HG03103 (cell line): Measurements from ENCODE around the gene CDC42EP3.

Experiments used
- ATAC-seq: cut with Tn5 transposase; IDR thresholded peaks from one replicate; pipeline ENCODE4 v1.9.1; 2021; ENCODE audit warnings: low read depth; ENCODE audit not compliant: unreplicated experiment

Gene CDC42EP3

GRCh38 chr2:37637190-37637860 lies 34.1 kb downstream of the CDC42EP3 start:
- no peak for ATAC-seq

DNA sequence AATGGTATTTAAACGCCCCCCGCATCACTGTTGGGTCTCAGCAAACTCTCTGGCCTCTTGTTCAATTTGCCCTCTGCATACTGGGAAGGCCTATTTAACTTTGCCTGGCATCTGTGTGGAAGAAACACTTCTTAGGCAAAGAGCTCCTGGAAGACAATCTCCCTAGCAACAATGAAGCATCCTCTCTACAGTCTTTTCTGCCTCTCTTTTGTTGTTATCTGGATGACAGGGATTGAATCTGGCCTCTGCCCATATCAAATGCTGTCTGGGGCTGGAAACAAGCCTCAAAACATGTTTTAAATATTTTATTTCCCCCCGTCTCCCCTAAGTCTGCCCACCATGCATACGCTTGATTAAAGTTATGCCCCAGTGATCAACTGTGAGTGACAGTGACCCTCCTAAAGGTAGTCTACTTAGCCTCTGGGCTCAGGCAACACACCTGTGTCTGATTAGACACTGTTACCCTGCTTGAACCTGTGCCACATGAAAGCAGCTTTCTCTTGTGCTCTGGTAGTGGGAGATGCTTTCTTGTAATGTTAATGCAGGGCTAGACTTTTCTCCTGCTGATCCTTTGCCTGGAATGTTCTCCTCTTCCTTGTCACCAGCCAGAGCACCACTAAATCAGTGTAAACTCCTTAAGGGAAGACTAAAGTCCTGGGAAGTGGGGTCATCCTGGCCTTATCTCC lies 34.9 kb downstream of the CDC42EP3 start:
- ATAC-seq, result no peak

DNA sequence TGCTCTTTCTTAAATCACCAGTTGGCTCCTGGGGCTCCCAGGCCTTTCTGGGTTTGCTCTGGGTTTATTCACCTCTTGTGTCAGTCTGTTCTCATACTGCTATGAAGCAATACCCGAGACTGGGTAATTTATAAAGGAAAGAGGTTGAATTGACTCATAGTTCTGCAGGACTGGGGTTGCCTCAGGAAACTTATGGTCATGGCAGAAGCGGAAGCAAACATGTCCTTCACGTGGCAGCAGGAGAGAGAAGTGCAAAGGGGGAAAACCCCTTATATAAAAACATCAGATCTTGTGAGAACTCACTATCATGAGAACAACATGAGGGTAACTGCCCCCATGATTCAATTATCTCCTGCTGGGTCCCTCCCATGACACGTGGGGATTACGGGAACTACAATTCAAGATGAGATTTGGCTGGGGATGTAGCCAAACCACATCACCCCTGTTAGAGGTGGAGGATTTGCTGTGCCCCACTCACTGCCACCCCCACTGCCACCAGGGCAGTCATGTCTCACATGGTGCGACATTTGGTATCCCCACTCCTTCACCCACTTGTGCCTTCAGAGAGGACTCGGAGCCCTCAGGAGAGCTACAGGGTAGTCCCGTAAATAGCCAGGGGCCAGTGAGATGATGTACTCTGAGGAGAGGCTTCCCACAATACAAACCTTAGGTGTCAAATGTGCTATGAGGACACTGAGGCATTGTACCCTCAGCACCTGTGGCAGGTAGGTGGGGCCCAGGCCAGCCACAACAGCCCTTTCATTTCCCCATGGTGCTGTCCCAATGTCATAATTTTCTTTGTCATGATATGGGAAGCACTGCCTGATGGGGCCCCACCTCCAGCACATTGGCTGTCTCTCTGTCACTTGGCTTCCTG lies 35.7 kb downstream of the CDC42EP3 start:
- peak; percentile 58 for ATAC-seq

- ATAC-seq, result no peak
Observed at GRCh38 chr2:37634914-37635503, 36.4 kb downstream of the CDC42EP3 start.

- ATAC-seq, result no peak
Observed at GRCh38 chr2:37633845-37634244, 37.6 kb downstream of the CDC42EP3 start.

- ATAC-seq, result no peak
Observed at GRCh38 chr2:37633234-37633633, 38.2 kb downstream of the CDC42EP3 start.

DNA sequence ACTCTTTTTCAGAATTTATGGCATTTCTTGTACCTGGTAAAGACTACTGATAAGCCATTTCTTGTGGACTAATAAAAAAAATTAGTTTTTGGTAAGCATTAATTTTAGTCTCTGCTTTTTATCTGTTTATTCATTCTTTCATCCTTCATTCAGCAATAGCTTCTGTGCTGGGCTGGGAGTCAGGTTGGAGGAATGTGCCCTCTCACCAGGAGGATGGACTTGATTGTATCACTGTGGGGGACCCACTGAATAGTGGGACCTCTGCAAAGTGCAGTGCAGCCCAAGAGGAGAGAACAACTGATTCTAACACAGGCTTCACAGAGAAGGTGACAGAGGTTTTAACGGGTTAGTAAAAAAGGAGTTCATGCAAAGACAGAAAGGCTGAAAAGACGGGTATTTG lies 39.1 kb downstream of the CDC42EP3 start:
- no peak for ATAC-seq

DNA sequence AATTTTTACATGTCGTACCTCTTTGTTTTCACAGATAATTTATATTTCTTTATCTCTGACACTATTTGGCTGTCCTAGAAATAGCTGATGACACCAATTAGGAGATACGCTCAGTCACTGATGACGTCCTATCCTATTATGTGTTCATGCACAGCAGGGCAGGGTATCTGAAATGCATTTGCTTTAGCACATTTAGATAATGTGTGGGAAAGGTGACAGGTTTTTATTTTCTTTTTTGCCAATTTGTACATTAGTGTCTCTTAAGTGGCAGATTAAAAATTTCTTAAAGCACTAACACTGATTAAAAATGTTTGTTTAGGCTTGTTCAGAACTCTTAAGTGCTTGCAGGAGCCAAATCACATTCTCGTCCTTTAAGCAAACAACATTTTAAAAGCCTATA lies 39.7 kb downstream of the CDC42EP3 start:
- no peak for ATAC-seq

- ATAC-seq, result no peak
Observed at GRCh38 chr2:37631292-37631691, 40.1 kb downstream of the CDC42EP3 start.

DNA sequence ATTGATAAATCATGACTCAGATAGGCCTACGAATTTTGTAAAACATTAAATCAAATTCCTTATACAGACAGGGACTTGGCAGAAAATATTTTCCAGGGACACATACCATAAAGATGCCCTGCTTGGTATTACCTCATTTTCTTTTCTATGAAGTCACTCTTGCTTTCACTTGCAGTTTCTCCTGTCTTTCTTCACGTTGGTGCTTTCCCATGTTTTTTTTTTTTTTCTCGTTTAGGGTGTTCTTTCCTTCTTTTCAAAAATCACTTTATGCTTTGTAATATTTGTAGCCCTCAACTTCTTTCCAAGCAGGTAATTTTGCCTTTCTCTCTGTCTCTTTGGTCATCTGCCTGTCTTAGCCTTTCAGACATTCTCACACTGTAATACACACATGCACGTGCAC lies 40.7 kb downstream of the CDC42EP3 start:
- ATAC-seq, result no peak

- no peak for ATAC-seq
Observed at GRCh38 chr2:37630301-37630700, 41.1 kb downstream of the CDC42EP3 start.

GRCh38 chr2:37629529-37629928 lies 41.9 kb downstream of the CDC42EP3 start:
- no peak for ATAC-seq

GRCh38 chr2:37627710-37628109 lies 43.7 kb downstream of the CDC42EP3 start:
- ATAC-seq, result no peak

- no peak for ATAC-seq
Observed at GRCh38 chr2:37625796-37626571, 45.5 kb downstream of the CDC42EP3 start.

GRCh38 chr2:37625156-37625555 lies 46.3 kb downstream of the CDC42EP3 start:
- ATAC-seq, result no peak

DNA sequence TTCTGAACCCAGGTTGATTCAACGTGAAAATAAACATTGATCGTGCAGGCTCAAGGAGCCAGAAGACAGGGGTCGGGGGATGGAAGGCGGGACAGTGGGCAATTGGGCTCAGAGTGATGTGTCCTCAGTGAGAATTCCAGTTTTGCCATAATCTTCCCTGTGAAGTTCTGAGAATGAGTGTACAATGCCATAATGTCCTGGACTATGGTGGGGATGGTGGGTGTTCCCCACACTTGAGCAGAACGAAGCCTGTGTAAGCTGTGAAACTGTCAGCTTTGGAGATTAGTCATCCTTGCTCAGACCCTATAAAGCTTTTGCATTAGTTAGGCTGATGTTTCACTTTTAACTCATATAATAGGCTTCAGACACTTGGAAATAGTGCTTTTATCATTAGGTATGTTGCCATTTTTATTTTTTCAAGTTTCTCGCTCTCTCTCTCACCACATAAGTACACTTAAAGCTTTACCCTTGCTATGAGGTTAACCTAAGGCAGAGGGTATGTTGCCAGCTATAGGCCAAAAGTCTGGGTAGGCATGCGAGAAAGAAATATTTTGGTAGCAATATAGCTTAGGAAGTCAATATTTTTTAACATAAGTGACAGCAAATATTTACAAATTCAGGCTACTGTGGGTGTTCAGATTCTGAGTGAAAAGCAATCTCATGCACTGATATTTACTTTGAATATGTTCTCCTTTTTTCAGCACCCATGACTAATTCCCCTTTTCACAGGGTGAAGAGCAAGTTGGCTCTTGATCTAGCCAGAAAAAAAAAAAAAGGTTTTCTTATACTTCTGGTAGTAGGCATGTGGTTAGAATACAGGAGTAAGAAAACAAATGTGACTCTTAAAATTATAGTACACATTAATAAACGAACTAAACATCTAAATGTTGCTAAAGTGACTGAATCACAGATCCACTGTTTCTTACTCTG lies 47.2 kb downstream of the CDC42EP3 start:
- peak; percentile 80 for ATAC-seq

DNA sequence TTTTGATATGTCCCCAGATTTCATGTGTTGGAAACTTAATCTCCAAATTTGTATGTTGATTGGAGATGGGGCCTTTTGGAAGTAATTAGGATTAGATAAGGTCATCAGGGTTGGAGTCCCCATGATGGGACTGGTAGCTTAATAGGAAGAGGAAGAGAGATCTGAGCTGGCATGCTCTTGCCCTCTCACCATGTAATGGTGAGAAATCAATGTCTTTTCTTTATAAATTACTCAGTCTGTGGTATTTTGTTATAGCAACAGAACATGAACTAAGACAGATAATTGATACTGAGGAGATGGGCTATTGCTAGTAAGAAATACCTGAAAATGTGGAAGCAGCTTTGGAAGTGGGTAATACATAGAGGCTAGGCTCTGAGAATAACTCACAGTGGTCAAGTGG lies 48.0 kb downstream of the CDC42EP3 start:
- peak; percentile 1 for ATAC-seq

- ATAC-seq, result no peak
Observed at GRCh38 chr2:37622450-37623100, 48.9 kb downstream of the CDC42EP3 start.

GRCh38 chr2:37621199-37621598 lies 50.2 kb downstream of the CDC42EP3 start:
- ATAC-seq, result no peak
